HEK293 (cell line): ENCODE measurements around the gene PID1.

ENCODE experiments used
- CTCF ChIA-PET: fragments of 350-600 bp; formaldehyde crosslinking; extraction: SDS; loops from one replicate; lab custom pipeline; 2021; ENCODE audit warnings: antibody characterized with exemption; lab: Yijun Ruan, JAX
- POLR2A ChIA-PET: fragments of 300-600 bp; formaldehyde crosslinking; extraction: SDS; loops from one replicate; lab custom pipeline; 2020; ENCODE audit warnings: antibody characterized with exemption, inconsistent platforms; lab: Yijun Ruan, JAX
- H3K27ac ChIP-seq: fragments of 200-500 bp; sonication (Bioruptor generic); 2 replicates; pipeline ENCODE4 v1.5.1; 2014; ENCODE audit warnings: low read depth, low read length, control low read depth, inconsistent platforms; ENCODE audit errors: extremely low read depth
- H3K36me3 ChIP-seq, 2 experiments: fragments of 200-500 bp in 1 of 2; sonication (Bioruptor generic) in 1 of 2; 1 replicate in 1 of 2; 2 replicates in 1 of 2; pipeline ENCODE4 v1.5.1; 2014 to 2017; ENCODE audit warnings: inconsistent platforms in 2 of 2, low read length in 2 of 2; ENCODE audit not compliant: control insufficient read depth in 2 of 2, insufficient read depth in 1 of 2
- H3K4me1 ChIP-seq: fragments of 200-500 bp; sonication (Bioruptor generic); 2 replicates; pipeline ENCODE4 v1.5.1; 2014; ENCODE audit warnings: mild to moderate bottlenecking, low read length, inconsistent platforms; ENCODE audit not compliant: control insufficient read depth, insufficient read depth
- H3K4me3 ChIP-seq: 2 replicates; pipeline ENCODE4 v1.5.1; 2011; ENCODE audit warnings: low read depth, mild to moderate bottlenecking, control low read depth, low read length, moderate library complexity
- H3K9me3 ChIP-seq: fragments of 200-500 bp; sonication (Bioruptor generic); 2 replicates; pipeline ENCODE4 v1.5.1; 2014; ENCODE audit warnings: low read depth, low read length, inconsistent platforms; ENCODE audit not compliant: control insufficient read depth, insufficient read depth
- CTCF ChIP-seq: fragments of 450-650 bp; formaldehyde crosslinking; IDR thresholded peaks from 2 replicates; pipeline ENCODE4 v1.5.1; 2016; ENCODE audit warnings: missing biosample characterization, missing genetic modification characterization
- HOXD13 ChIP-seq: sonication (generic); formaldehyde crosslinking; IDR thresholded peaks from 2 replicates; pipeline ENCODE4 v1.8.0; 2022; ENCODE audit warnings: missing genetic modification reagents, borderline replicate concordance
- KLF10 ChIP-seq: fragments of 450-650 bp; IDR thresholded peaks from 2 replicates; pipeline ENCODE4 v1.5.1; 2018; ENCODE audit warnings: missing biosample characterization, mild to moderate bottlenecking, missing genetic modification characterization
- MEIS1 ChIP-seq: sonication (generic); formaldehyde crosslinking; IDR thresholded peaks from 2 replicates; pipeline ENCODE4 v1.8.1; 2022; ENCODE audit warnings: missing genetic modification reagents, mild to moderate bottlenecking, borderline replicate concordance
- MZF1 ChIP-seq: fragments of 450-650 bp; formaldehyde crosslinking; IDR thresholded peaks from 2 replicates; pipeline ENCODE4 v1.5.1; 2017; ENCODE audit warnings: missing biosample characterization, missing genetic modification characterization, borderline replicate concordance
- SP7 ChIP-seq: fragments of 450-650 bp; formaldehyde crosslinking; IDR thresholded peaks from 2 replicates; pipeline ENCODE4 v1.5.1; 2016; ENCODE audit warnings: missing biosample characterization, missing genetic modification characterization
- TCF7L2 ChIP-seq: IDR thresholded peaks from 2 replicates; pipeline ENCODE4 v1.6.1; 2011; ENCODE audit warnings: low read depth, mild to moderate bottlenecking, inconsistent platforms, low read length, moderate library complexity, borderline replicate concordance
- TRIM28 ChIP-seq: IDR thresholded peaks from 2 replicates; pipeline ENCODE4 v1.6.1; 2011; ENCODE audit warnings: low read length, control low read depth, borderline replicate concordance
- WT1 ChIP-seq: fragments of 450-650 bp; formaldehyde crosslinking; IDR thresholded peaks from 2 replicates; pipeline ENCODE4 v1.5.1; 2016; ENCODE audit warnings: missing biosample characterization, missing genetic modification characterization
- ZNF114 ChIP-seq: fragments of 450-650 bp; formaldehyde crosslinking; IDR thresholded peaks from 2 replicates; pipeline ENCODE4 v1.5.0; 2017; ENCODE audit warnings: missing biosample characterization, missing genetic modification characterization
- ZNF132 ChIP-seq: fragments of 450-650 bp; formaldehyde crosslinking; IDR thresholded peaks from 2 replicates; pipeline ENCODE4 v1.5.1; 2017; ENCODE audit warnings: missing biosample characterization, missing genetic modification characterization, borderline replicate concordance
- ZNF140 ChIP-seq: fragments of 450-650 bp; formaldehyde crosslinking; IDR thresholded peaks from 2 replicates; pipeline ENCODE4 v1.5.1; 2016; ENCODE audit warnings: missing biosample characterization, missing genetic modification characterization
- ZNF24 ChIP-seq: fragments of 450-650 bp; formaldehyde crosslinking; IDR thresholded peaks from 2 replicates; pipeline ENCODE4 v1.5.1; 2016; ENCODE audit warnings: missing biosample characterization, missing genetic modification characterization
- ZNF292 ChIP-seq: fragments of 450-650 bp; formaldehyde crosslinking; IDR thresholded peaks from 2 replicates; pipeline ENCODE4 v1.5.1; 2016; ENCODE audit warnings: low read depth, missing biosample characterization, missing genetic modification characterization, borderline replicate concordance
- ZNF423 ChIP-seq: fragments of 450-650 bp; formaldehyde crosslinking; IDR thresholded peaks from 2 replicates; pipeline ENCODE4 v1.5.1; 2016; ENCODE audit warnings: missing biosample characterization, missing genetic modification characterization
- ZNF433 ChIP-seq: fragments of 450-650 bp; formaldehyde crosslinking; IDR thresholded peaks from 2 replicates; pipeline ENCODE4 v1.5.1; 2016; ENCODE audit warnings: missing biosample characterization, missing genetic modification characterization, low read depth
- ZNF449 ChIP-seq: fragments of 450-650 bp; formaldehyde crosslinking; IDR thresholded peaks from 2 replicates; pipeline ENCODE4 v1.5.1; 2017; ENCODE audit warnings: missing biosample characterization, mild to moderate bottlenecking, missing genetic modification characterization, moderate library complexity
- ZNF48 ChIP-seq: fragments of 450-650 bp; formaldehyde crosslinking; IDR thresholded peaks from 2 replicates; pipeline ENCODE4 v1.5.1; 2016; ENCODE audit warnings: missing biosample characterization, missing genetic modification characterization
- ZNF514 ChIP-seq: fragments of 450-650 bp; formaldehyde crosslinking; IDR thresholded peaks from 2 replicates; pipeline ENCODE4 v1.5.1; 2016; ENCODE audit warnings: missing biosample characterization, missing genetic modification characterization
- ZNF548 ChIP-seq: fragments of 450-650 bp; formaldehyde crosslinking; IDR thresholded peaks from 2 replicates; pipeline ENCODE4 v1.5.1; 2016; ENCODE audit warnings: missing biosample characterization, missing genetic modification characterization
- ZNF549 ChIP-seq: fragments of 450-650 bp; IDR thresholded peaks from 2 replicates; pipeline ENCODE4 v1.5.1; 2018; ENCODE audit warnings: missing biosample characterization, missing genetic modification characterization, mild to moderate bottlenecking, inconsistent platforms, moderate library complexity
- ZNF558 ChIP-seq: fragments of 450-650 bp; formaldehyde crosslinking; IDR thresholded peaks from 2 replicates; pipeline ENCODE4 v1.5.1; 2016; ENCODE audit warnings: missing biosample characterization, missing genetic modification characterization
- ZNF571 ChIP-seq: fragments of 450-650 bp; formaldehyde crosslinking; IDR thresholded peaks from 2 replicates; pipeline ENCODE4 v1.5.0; 2017; ENCODE audit warnings: missing biosample characterization, missing genetic modification characterization
- ZNF610 ChIP-seq: fragments of 450-650 bp; formaldehyde crosslinking; IDR thresholded peaks from 2 replicates; pipeline ENCODE4 v1.5.1; 2016; ENCODE audit warnings: missing biosample characterization, missing genetic modification characterization, borderline replicate concordance
- ZNF624 ChIP-seq: fragments of 450-650 bp; formaldehyde crosslinking; IDR thresholded peaks from 2 replicates; pipeline ENCODE4 v1.5.1; 2017; ENCODE audit warnings: missing biosample characterization, missing genetic modification characterization
- ZNF639 ChIP-seq: fragments of 450-650 bp; formaldehyde crosslinking; IDR thresholded peaks from 2 replicates; pipeline ENCODE4 v1.5.1; 2016; ENCODE audit warnings: missing biosample characterization, missing genetic modification characterization
- ZNF654 ChIP-seq: fragments of 450-650 bp; formaldehyde crosslinking; IDR thresholded peaks from 2 replicates; pipeline ENCODE4 v1.5.1; 2016; ENCODE audit warnings: low read depth, missing biosample characterization, missing genetic modification characterization
- ZNF658 ChIP-seq: fragments of 450-650 bp; formaldehyde crosslinking; IDR thresholded peaks from 2 replicates; pipeline ENCODE4; 2016; ENCODE audit warnings: missing biosample characterization, missing genetic modification characterization
- ZNF670 ChIP-seq: fragments of 450-650 bp; formaldehyde crosslinking; IDR thresholded peaks from 2 replicates; pipeline ENCODE4 v1.5.1; 2016; ENCODE audit warnings: missing biosample characterization, missing genetic modification characterization, low read depth
- ZNF76 ChIP-seq: fragments of 450-650 bp; formaldehyde crosslinking; IDR thresholded peaks from 2 replicates; pipeline ENCODE4; 2016; ENCODE audit warnings: low read depth, missing biosample characterization, missing genetic modification characterization, borderline replicate concordance
- ZNF791 ChIP-seq: fragments of 450-650 bp; formaldehyde crosslinking; IDR thresholded peaks from 2 replicates; pipeline ENCODE4 v1.5.1; 2016; ENCODE audit warnings: missing biosample characterization, missing genetic modification characterization
- ZNF843 ChIP-seq: fragments of 450-650 bp; formaldehyde crosslinking; IDR thresholded peaks from 2 replicates; pipeline ENCODE4 v1.5.1; 2016; ENCODE audit warnings: missing biosample characterization, missing genetic modification characterization

Gene PID1

GRCh38 chr2:229193281-229193680 is 77.8 kb downstream of the PID1 start:
- ChIA-PET POLR2A (no interaction called here), CTCF (no interaction called here)
- H3K27ac ChIP-seq: no peak overlapping the region
- H3K4me1 ChIP-seq: no peaks in the 10 kb centered on the region
- H3K9me3 ChIP-seq: no peaks in the 10 kb centered on the region
- TF ChIP-seq ZNF843 (tag by site-specific recombination) (no peak), ZNF610 (tag by site-specific recombination) (no peak), ZNF24 (tag by site-specific recombination) (no peak), ZNF423 (tag by site-specific recombination) (no peak), TCF7L2 (no peak), MEIS1 (no peak), ZNF433 (no peak), ZNF670 (no peak), ZNF658 (no peak), ZNF514 (tag by site-specific recombination) (no peak), CTCF (no peak), KLF10 (tag by site-specific recombination) (no peak), ZNF140 (tag by site-specific recombination) (no peak), WT1 (no peak), ZNF639 (no peak), ZNF624 (no peak), TRIM28 (no peak), ZNF548 (no peak), ZNF114 (tag by site-specific recombination) (no peak)
- H3K36me3 ChIP-seq: no peaks in the 10 kb centered on the region
- no peak overlapping the region for H3K4me3 ChIP-seq

- no peak overlapping the region for H3K27ac ChIP-seq
- H3K4me1 ChIP-seq: no peaks in the 10 kb centered on the region
- H3K9me3 ChIP-seq: no peaks in the 10 kb centered on the region
- no peaks in the 10 kb centered on the region for H3K36me3 ChIP-seq
- TF ChIP-seq ZNF670: no peak
- no peak for TF ChIP-seq ZNF549 (tag by site-specific recombination)
- TF ChIP-seq SP7 (tag by site-specific recombination): no peak
- no peak for TF ChIP-seq ZNF449 (tag by site-specific recombination)
- TF ChIP-seq ZNF571: no peak
- TF ChIP-seq ZNF558: no peak
- no peak for TF ChIP-seq MEIS1
- no peak for TF ChIP-seq ZNF292 (tag by site-specific recombination)
- no peak for TF ChIP-seq ZNF791
- no peak for TF ChIP-seq HOXD13 (CRISPR knock-in tag)
- TF ChIP-seq MZF1 (tag by site-specific recombination): no peak
- TF ChIP-seq ZNF76 (tag by site-specific recombination): no peak
- TF ChIP-seq ZNF654 (tag by site-specific recombination): no peak
- no peak for TF ChIP-seq ZNF48
- no peak for TF ChIP-seq ZNF132 (tag by site-specific recombination)
- POLR2A ChIA-PET: no interaction called here
- CTCF ChIA-PET: no interaction called here
- no peak overlapping the region for H3K4me3 ChIP-seq
Measured at GRCh38 chr2:229191413-229191812, 79.7 kb downstream of the PID1 start.
